Measurements from ENCODE around the gene GRIN3B. TPM values are rescaled to one million over a fixed set of nuclear protein-coding genes. Genes with fewer than 3 reads are reported as not detected.

Gene GRIN3B
- total RNA-seq, 1 donor from 2014 or later: 0.95 TPM

- Mint-ChIP-seq H3K9me3 (ENCODE audit: unreplicated experiment) (no peaks in the 10 kb centered on the region), H3K36me3 (ENCODE audit: low read depth, unreplicated experiment) (peaks cover 4% of the 10 kb centered on the region), H3K4me3 (ENCODE audit: unreplicated experiment) (no peak overlapping the region), H3K27ac (ENCODE audit: unreplicated experiment) (no peak overlapping the region), H3K27me3 (ENCODE audit: unreplicated experiment) (peaks cover 20% of the 10 kb centered on the region), H3K4me1 (ENCODE audit: unreplicated experiment) (no peaks in the 10 kb centered on the region)
- no peak for TF ChIP-seq CTCF (IDR thresholded peaks at IDR 0.05; ENCODE audit: unreplicated experiment)
- no peak for DNase-seq (ENCODE audit: low spot score)
Measured at GRCh38 chr19:1000591-1001537, 645 bp downstream of the GRIN3B start.

GRCh38 chr19:1001538-1002166 lies 1.4 kb downstream of the GRIN3B start:
- no peaks in the 10 kb centered on the region for H3K4me1 Mint-ChIP-seq (ENCODE audit: unreplicated experiment)
- TF ChIP-seq CTCF (IDR thresholded peaks at IDR 0.05; ENCODE audit: unreplicated experiment): peak; percentile 86
- no peak overlapping the region for H3K27ac Mint-ChIP-seq (ENCODE audit: unreplicated experiment)
- no peak overlapping the region for H3K4me3 Mint-ChIP-seq (ENCODE audit: unreplicated experiment)
- H3K9me3 Mint-ChIP-seq (ENCODE audit: unreplicated experiment): no peaks in the 10 kb centered on the region
- H3K27me3 Mint-ChIP-seq (ENCODE audit: unreplicated experiment): peaks cover 18% of the 10 kb centered on the region
- peak; percentile 78 for DNase-seq (ENCODE audit: low spot score)
- peaks cover 4% of the 10 kb centered on the region for H3K36me3 Mint-ChIP-seq (ENCODE audit: low read depth, unreplicated experiment)

- Mint-ChIP-seq H3K27ac (ENCODE audit: unreplicated experiment) (no peak overlapping the region), H3K4me3 (ENCODE audit: unreplicated experiment) (peak overlapping the region; percentile 17), H3K36me3 (ENCODE audit: low read depth, unreplicated experiment) (peaks cover 4% of the 10 kb centered on the region), H3K27me3 (ENCODE audit: unreplicated experiment) (peaks cover 15% of the 10 kb centered on the region), H3K9me3 (ENCODE audit: unreplicated experiment) (no peaks in the 10 kb centered on the region), H3K4me1 (ENCODE audit: unreplicated experiment) (no peaks in the 10 kb centered on the region)
- DNase-seq (ENCODE audit: low spot score): no peak
- TF ChIP-seq CTCF (IDR thresholded peaks at IDR 0.05; ENCODE audit: unreplicated experiment): no peak
Measured at GRCh38 chr19:1002600-1002999, 2.4 kb downstream of the GRIN3B start.

GRCh38 chr19:1003283-1003682 lies 3.1 kb downstream of the GRIN3B start:
- Mint-ChIP-seq H3K27me3 (ENCODE audit: unreplicated experiment) (peaks cover 11% of the 10 kb centered on the region), H3K27ac (ENCODE audit: unreplicated experiment) (no peak overlapping the region), H3K4me3 (ENCODE audit: unreplicated experiment) (no peak overlapping the region), H3K36me3 (ENCODE audit: low read depth, unreplicated experiment) (peaks cover 4% of the 10 kb centered on the region), H3K9me3 (ENCODE audit: unreplicated experiment) (no peaks in the 10 kb centered on the region), H3K4me1 (ENCODE audit: unreplicated experiment) (no peaks in the 10 kb centered on the region)
- TF ChIP-seq CTCF (IDR thresholded peaks at IDR 0.05; ENCODE audit: unreplicated experiment): no peak
- DNase-seq (ENCODE audit: low spot score): no peak

Measured in endothelial cell (in vitro differentiated cells).